Kidney (tissue), 14 donors: ENCODE data around the gene SMIM35. TPM values are rescaled to one million over a fixed set of nuclear protein-coding genes. Genes with fewer than 3 reads are reported as not detected.

ENCODE experiments used
- DNase-seq, 5 donors: peaks; one replicate each; pipeline ENCODE4 v3.0.0-alpha.2; 2013 to 2020
- FAIRE-seq: peaks from 2 replicates; lab custom pipeline; 2012; peaks lifted over from hg19 to GRCh38; lab: Jason Lieb, UNC
- H3K27ac ChIP-seq, 2 donors: one replicate each; pipeline ENCODE4 v1.7.0; 2013; ENCODE audit warnings: low read depth in 2 of 2, low read length in 2 of 2, inconsistent platforms in 1 of 2
- H3K27me3 ChIP-seq: one replicate; pipeline ENCODE4 v1.7.1; 2013; ENCODE audit warnings: low read length, inconsistent platforms; ENCODE audit not compliant: control insufficient read depth, insufficient read depth
- H3K36me3 ChIP-seq, 3 donors: one replicate each; pipeline versions ENCODE4 v1.7.0 to v1.7.1; 2013; ENCODE audit warnings: low read length in 3 of 3, control low read depth in 1 of 3, inconsistent platforms in 1 of 3; ENCODE audit not compliant: insufficient read depth in 3 of 3, control insufficient read depth in 2 of 3
- H3K4me1 ChIP-seq, 3 donors: one replicate each; pipeline versions ENCODE4 v1.7.0 to v1.7.1; 2013; ENCODE audit warnings: low read length in 3 of 3, inconsistent platforms in 1 of 3, low read depth in 1 of 3; ENCODE audit not compliant: control insufficient read depth in 2 of 3, insufficient read depth in 2 of 3
- H3K4me3 ChIP-seq, 3 donors: one replicate each; pipeline versions ENCODE4 v1.7.0 to v1.8.1; 2013; ENCODE audit warnings: low read length in 3 of 3, control low read depth in 1 of 3, inconsistent platforms in 1 of 3
- H3K9ac ChIP-seq, 3 donors: one replicate each; pipeline versions ENCODE4 v1.7.0 to v1.7.1; 2013; ENCODE audit warnings: low read length in 3 of 3, control low read depth in 1 of 3, inconsistent platforms in 1 of 3
- H3K9me3 ChIP-seq, 3 donors: one replicate each; pipeline versions ENCODE4 v1.7.0 to v1.7.1; 2013; ENCODE audit warnings: low read length in 3 of 3, control low read depth in 1 of 3, inconsistent platforms in 1 of 3; ENCODE audit not compliant: control insufficient read depth in 2 of 3, insufficient read depth in 1 of 3
- CTCF ChIP-seq: IDR thresholded peaks from 3 replicates; pipeline ENCODE4 v1.5.1; 2012; ENCODE audit warnings: mild to moderate bottlenecking, moderate library complexity, borderline replicate concordance; ENCODE audit not compliant: insufficient read depth; ENCODE audit errors: extremely low read depth
- intact Hi-C: fragments of 100-400 bp; cut with DNase I; formaldehyde crosslinking; loops from one replicate; pipeline ENCODE4 v1.11.1; 2022
- polyA plus RNA-seq: library from polyadenylated mRNA; stranded (reverse); fragments of 350-450 nt; fragmentation: Illumina TruSeq; extraction: RNeasy Lipid Tissue Mini Kit (QIAGEN cat#74804); gene quantifications from one replicate; pipeline ENCODE4 v1.2.3, GENCODE V29; 2014; ENCODE audit warnings: low read depth, low replicate concordance; ENCODE audit not compliant: insufficient read depth
- total RNA-seq: library from RNA; stranded (reverse); fragmentation: NEBNext Ultra II Directional; extraction: Animal tissue kit (Norgen Biotek cat#: 25700); gene quantifications from one replicate; pipeline ENCODE4 v1.2.1, GENCODE V29; 2021
- donor health status: control.
- donor health status: control.
- donor health status: control.
- donor health status: control.
- donor health status: control.
- donor health status: DM: yes; HTN: yes; CAD: no.
- donor health status: Normal renal cell carcinoma (clear cell type).

The SMIM35 gene
- total and polyA plus RNA-seq, 2 donors from 2014 or later, result 0.80 TPM; not detected in 1

- no peak overlapping the region for H3K27ac ChIP-seq
- intact Hi-C loops, result no loop called here
- H3K4me3 ChIP-seq, result no peak overlapping the region
- DNase-seq, result no peak
- no peak for FAIRE-seq
- H3K9me3 ChIP-seq, result no peaks in the 10 kb centered on the region
- no peak overlapping the region for H3K9ac ChIP-seq
- no peaks in the 10 kb centered on the region for H3K27me3 ChIP-seq
- TF ChIP-seq CTCF, result no peak
- peaks cover 0 to 4% (median 0%) of the 10 kb centered on the region in 3 donors for H3K4me1 ChIP-seq
- H3K36me3 ChIP-seq, result no peaks in the 10 kb centered on the region
Measured at GRCh38 chr11:118112711-118113430, 26.1 kb upstream of the SMIM35 start.

GRCh38 chr11:118111744-118112035 is 24.9 kb upstream of the SMIM35 start:
- intact Hi-C loops, result no loop called here
- Histone ChIP-seq H3K36me3 (no peaks in the 10 kb centered on the region), H3K9ac (no peak overlapping the region), H3K4me3 (no peak overlapping the region), H3K27me3 (no peaks in the 10 kb centered on the region), H3K9me3 (no peaks in the 10 kb centered on the region), H3K4me1 (peaks cover 0 to 4% (median 0%) of the 10 kb centered on the region in 3 donors), H3K27ac (no peak overlapping the region)
- no peak for TF ChIP-seq CTCF
- FAIRE-seq, result no peak
- peak in 1 of 5 donors; percentile 15 for DNase-seq

GRCh38 chr11:118111019-118111743 is 24.4 kb upstream of the SMIM35 start:
- H3K4me1 ChIP-seq, result peaks cover 0 to 4% (median 0%) of the 10 kb centered on the region in 3 donors
- intact Hi-C loops, result no loop called here
- no peak overlapping the region for H3K27ac ChIP-seq
- no peak for TF ChIP-seq CTCF
- DNase-seq (peak in 1 of 5 donors; percentile 15), FAIRE-seq (no peak)
- H3K27me3 ChIP-seq, result no peaks in the 10 kb centered on the region
- no peaks in the 10 kb centered on the region for H3K36me3 ChIP-seq
- no peak overlapping the region for H3K9ac ChIP-seq
- no peak overlapping the region for H3K4me3 ChIP-seq
- H3K9me3 ChIP-seq, result no peaks in the 10 kb centered on the region
